CD14-positive monocyte (primary cell): ENCODE measurements around the gene PHF12. TPM values are rescaled to one million over a fixed set of nuclear protein-coding genes. Genes with fewer than 3 reads are reported as not detected.

Experiments used
- DNase-seq, 3 donors: peaks; one replicate each; pipeline ENCODE4 v3.0.0-alpha.2; 2011 to 2022
- H2AFZ ChIP-seq: 2 replicates; pipeline ENCODE4 v1.6.0; 2012; ENCODE audit warnings: mild to moderate bottlenecking, low read depth, low read length, inconsistent platforms; ENCODE audit not compliant: insufficient read depth, poor library complexity, severe bottlenecking
- H3K27ac ChIP-seq, 2 donors: 1 replicate in 1 of 2; 2 replicates in 1 of 2; pipeline ENCODE4 v1.5.1; 2012 to 2013; ENCODE audit warnings: low read length in 2 of 2, control low read depth in 1 of 2, inconsistent platforms in 1 of 2, low read depth in 1 of 2, mild to moderate bottlenecking in 1 of 2
- H3K27me3 ChIP-seq, 2 donors: one replicate each; pipeline versions ENCODE4 v1.6.0 to v1.6.1; 2011 to 2013; ENCODE audit warnings: low read length in 2 of 2; ENCODE audit not compliant: control insufficient read depth in 2 of 2, insufficient read depth in 2 of 2
- H3K36me3 ChIP-seq, 2 donors: replicated peaks in 1 of 2; 1 replicate in 1 of 2; 2 replicates in 1 of 2; pipeline versions ENCODE4 v1.5.1 to v1.6.1; 2012 to 2013; ENCODE audit warnings: low read length in 2 of 2, control low read depth in 1 of 2, inconsistent platforms in 1 of 2, mild to moderate bottlenecking in 1 of 2; ENCODE audit not compliant: insufficient read depth in 2 of 2, control insufficient read depth in 1 of 2
- H3K4me1 ChIP-seq, 2 donors: 1 replicate in 1 of 2; 2 replicates in 1 of 2; pipeline versions ENCODE4 v1.5.1 to v1.6.1; 2012 to 2013; ENCODE audit warnings: low read length in 2 of 2, control low read depth in 1 of 2, inconsistent platforms in 1 of 2, mild to moderate bottlenecking in 1 of 2, moderate library complexity in 1 of 2; ENCODE audit not compliant: insufficient read depth in 2 of 2, control insufficient read depth in 1 of 2
- H3K4me2 ChIP-seq: replicated peaks from 2 replicates; pipeline ENCODE3; 2012; ENCODE audit warnings: low read length, moderate library complexity, mild to moderate bottlenecking; ENCODE audit not compliant: poor library complexity, severe bottlenecking; ENCODE audit errors: extremely low read depth
- H3K4me3 ChIP-seq, 3 experiments: fragments of 200-600 bp in 1 of 3; sonication (generic) in 1 of 3; replicated peaks in 1 of 3; 1 replicate in 2 of 3; 2 replicates in 1 of 3; pipeline ENCODE4 v1.5.1; 2011 to 2013; ENCODE audit warnings: low read length in 3 of 3, mild to moderate bottlenecking in 3 of 3, control low read depth in 2 of 3, low read depth in 2 of 3, inconsistent platforms in 1 of 3, moderate library complexity in 1 of 3
- H3K79me2 ChIP-seq: 2 replicates; pipeline ENCODE4 v1.6.0; 2012; ENCODE audit warnings: mild to moderate bottlenecking, control low read depth, inconsistent platforms, low read length, moderate library complexity; ENCODE audit not compliant: insufficient read depth
- H3K9ac ChIP-seq: 2 replicates; pipeline ENCODE4 v1.6.0; 2017; ENCODE audit warnings: low read length, mild to moderate bottlenecking; ENCODE audit not compliant: insufficient read depth, poor library complexity, severe bottlenecking
- H3K9me3 ChIP-seq, 2 donors: replicated peaks in 1 of 2; 1 replicate in 1 of 2; 2 replicates in 1 of 2; pipeline versions ENCODE4 v1.5.1 to v1.6.1; 2012 to 2013; ENCODE audit warnings: low read length in 2 of 2, control low read depth in 1 of 2; ENCODE audit not compliant: control insufficient read depth in 1 of 2, insufficient read depth in 1 of 2
- H4K20me1 ChIP-seq: 2 replicates; pipeline ENCODE4 v1.6.0; 2012; ENCODE audit warnings: mild to moderate bottlenecking, low read length, control low read depth, moderate library complexity; ENCODE audit not compliant: insufficient read depth
- H3K27ac Mint-ChIP-seq, 7 donors: one replicate each; pipeline ENCODE4 v1.8.0; 2020; ENCODE audit warnings: mild to moderate bottlenecking in 7 of 7, mixed read lengths in 7 of 7, moderate library complexity in 6 of 7, inconsistent platforms in 2 of 7
- H3K27me3 Mint-ChIP-seq, 3 donors: one replicate each; pipeline ENCODE4 v1.8.0; 2021 to 2022; ENCODE audit warnings: low read depth in 3 of 3, mild to moderate bottlenecking in 3 of 3, mixed read lengths in 3 of 3, moderate library complexity in 3 of 3, inconsistent platforms in 1 of 3
- H3K36me3 Mint-ChIP-seq, 2 donors: one replicate each; pipeline ENCODE4 v1.8.0; 2020; ENCODE audit warnings: mixed read lengths in 2 of 2, inconsistent platforms in 1 of 2, mild to moderate bottlenecking in 1 of 2
- H3K4me1 Mint-ChIP-seq: one replicate; pipeline ENCODE4 v1.8.0; 2020; ENCODE audit warnings: mild to moderate bottlenecking, mixed read lengths
- H3K4me3 Mint-ChIP-seq, 2 donors: one replicate each; pipeline ENCODE4 v1.8.0; 2020; ENCODE audit warnings: mild to moderate bottlenecking in 2 of 2, mixed read lengths in 2 of 2, moderate library complexity in 1 of 2
- H3K9me3 Mint-ChIP-seq, 7 donors: one replicate each; pipeline ENCODE4 v1.8.0; 2020 to 2022; ENCODE audit warnings: mixed read lengths in 7 of 7, mild to moderate bottlenecking in 6 of 7, moderate library complexity in 6 of 7, inconsistent platforms in 2 of 7
- CTCF ChIP-seq: fragments of 200-600 bp; IDR thresholded peaks from one replicate; pipeline ENCODE4 v1.8.0; 2022; ENCODE audit warnings: antibody characterized with exemption, mild to moderate bottlenecking
- WGBS: methylation state at CpG from one replicate; pipeline ENCODE4 v1.1.5; 2013; ENCODE audit warnings: missing lambda C conversion rate; ENCODE audit not compliant: insufficient coverage; 5-methylcytosine and 5-hydroxymethylcytosine counted together
- intact Hi-C, 2 donors: fragments of 100-400 bp; cut with micrococcal nuclease; formaldehyde crosslinking; loops; one replicate each; pipeline versions ENCODE4 v1.15.0 to v1.15.1; 2023
- polyA plus RNA-seq, 3 donors: library from polyadenylated mRNA; depleted of rRNA in 1 of 3; unstranded in 2 of 3; stranded (reverse) in 1 of 3; fragments of 300-500 nt in 2 of 3; fragments of >200 nt in 1 of 3; fragmentation: Illumina TruSeq in 2 of 3; gene quantifications; 1 replicate in 2 of 3; 2 replicates in 1 of 3; pipeline ENCODE4 v1.2.3, GENCODE V29; 2012 to 2021

PHF12 gene
- polyA plus RNA-seq, 3 donors, result 1.4 to 62.5 (median 2.5) TPM

DNA sequence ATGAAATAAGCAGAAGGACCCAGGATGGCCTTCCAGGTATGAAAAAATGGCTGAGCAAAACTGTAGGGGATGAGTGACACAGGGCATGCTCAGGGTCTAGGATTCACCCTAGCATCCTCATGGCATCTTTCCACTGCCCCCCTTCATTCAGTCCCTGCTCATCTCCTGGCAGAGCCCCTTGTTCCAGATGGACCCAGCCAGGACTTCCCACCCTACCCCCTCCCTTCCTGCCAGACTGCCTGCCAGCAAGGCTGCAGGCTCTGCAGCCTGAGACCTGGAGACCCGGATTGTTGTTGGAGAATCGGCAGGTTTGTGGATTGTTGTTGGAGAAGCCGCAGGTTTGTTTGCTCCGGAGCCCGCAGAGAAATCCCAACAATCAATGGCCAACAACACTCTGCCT, 47.9 kb upstream of the PHF12 start:
- peaks cover 0 to 5% of the 10 kb centered on the region in 2 donors for H3K9me3 ChIP-seq
- no peak overlapping the region for H3K27ac ChIP-seq
- WGBS, result no CpG with 5 or more reads among the region's 5 CpGs
- no peak for TF ChIP-seq CTCF
- H3K4me1 Mint-ChIP-seq, result peaks cover 2% of the 10 kb centered on the region
- intact Hi-C loops, result no loop called here
- no peaks in the 10 kb centered on the region for H3K36me3 ChIP-seq
- peaks cover 0 to 26% of the 10 kb centered on the region in 2 donors for H3K27me3 ChIP-seq
- no peak overlapping the region for H3K9ac ChIP-seq
- H2AFZ ChIP-seq, result no peak overlapping the region
- peaks cover 29 to 38% (median 31%) of the 10 kb centered on the region in 3 donors for H3K27me3 Mint-ChIP-seq
- H4K20me1 ChIP-seq, result no peaks in the 10 kb centered on the region
- no peaks in the 10 kb centered on the region for H3K4me1 ChIP-seq
- no peak for DNase-seq
- H3K79me2 ChIP-seq, result no peaks in the 10 kb centered on the region
- H3K4me2 ChIP-seq, result no peak overlapping the region
- H3K27ac Mint-ChIP-seq, result no peak overlapping the region
- H3K4me3 Mint-ChIP-seq, result peak overlapping the region in 1 of 2 donors; percentile 40
- H3K36me3 Mint-ChIP-seq, result no peaks in the 10 kb centered on the region
- peaks cover 0 to 5% (median 0%) of the 10 kb centered on the region in 7 donors for H3K9me3 Mint-ChIP-seq
- no peak overlapping the region for H3K4me3 ChIP-seq

GRCh38 chr17:28997806-28998205, 46.5 kb upstream of the PHF12 start:
- H3K9ac ChIP-seq, result no peak overlapping the region
- H3K27me3 ChIP-seq, result peaks cover 0 to 12% of the 10 kb centered on the region in 2 donors
- TF ChIP-seq CTCF, result no peak
- DNase-seq, result no peak
- no peak overlapping the region for H3K27ac ChIP-seq
- WGBS, result 100% methylated on average over 1 of the region's 1 CpG
- peaks cover 16 to 26% (median 19%) of the 10 kb centered on the region in 3 donors for H3K27me3 Mint-ChIP-seq
- no peaks in the 10 kb centered on the region for H3K4me1 ChIP-seq
- H3K4me2 ChIP-seq, result no peak overlapping the region
- H4K20me1 ChIP-seq, result no peaks in the 10 kb centered on the region
- intact Hi-C loops, result no loop called here
- no peaks in the 10 kb centered on the region for H3K9me3 ChIP-seq
- H3K4me3 Mint-ChIP-seq, result peak overlapping the region in 1 of 2 donors; percentile 7
- no peak overlapping the region for H3K4me3 ChIP-seq
- H3K4me1 Mint-ChIP-seq, result peaks cover 4% of the 10 kb centered on the region
- no peaks in the 10 kb centered on the region for H3K36me3 Mint-ChIP-seq
- H3K79me2 ChIP-seq, result no peaks in the 10 kb centered on the region
- H3K36me3 ChIP-seq, result no peaks in the 10 kb centered on the region
- H2AFZ ChIP-seq, result no peak overlapping the region
- no peak overlapping the region for H3K27ac Mint-ChIP-seq
- H3K9me3 Mint-ChIP-seq, result peaks cover 0 to 4% (median 0%) of the 10 kb centered on the region in 7 donors
